Peyer's patch (tissue), 4 donors: Measurements from ENCODE around the gene DRD3.

Experiments
- CTCF ChIP-seq, 6 experiments: fragments of 450-650 bp in 4 of 6; fragments of 200-600 bp in 2 of 6; sonication (generic) in 1 of 6; IDR thresholded peaks; one replicate each; pipeline ENCODE4 v1.5.1; 2017 to 2019; ENCODE audit warnings: antibody characterized with exemption in 6 of 6, mild to moderate bottlenecking in 3 of 6, moderate library complexity in 1 of 6
- POLR2A ChIP-seq, 2 donors: fragments of 450-650 bp; IDR thresholded peaks; one replicate each; pipeline ENCODE4 v1.5.1; 2017; ENCODE audit warnings: antibody characterized with exemption in 2 of 2, mild to moderate bottlenecking in 2 of 2, moderate library complexity in 2 of 2

DNA sequence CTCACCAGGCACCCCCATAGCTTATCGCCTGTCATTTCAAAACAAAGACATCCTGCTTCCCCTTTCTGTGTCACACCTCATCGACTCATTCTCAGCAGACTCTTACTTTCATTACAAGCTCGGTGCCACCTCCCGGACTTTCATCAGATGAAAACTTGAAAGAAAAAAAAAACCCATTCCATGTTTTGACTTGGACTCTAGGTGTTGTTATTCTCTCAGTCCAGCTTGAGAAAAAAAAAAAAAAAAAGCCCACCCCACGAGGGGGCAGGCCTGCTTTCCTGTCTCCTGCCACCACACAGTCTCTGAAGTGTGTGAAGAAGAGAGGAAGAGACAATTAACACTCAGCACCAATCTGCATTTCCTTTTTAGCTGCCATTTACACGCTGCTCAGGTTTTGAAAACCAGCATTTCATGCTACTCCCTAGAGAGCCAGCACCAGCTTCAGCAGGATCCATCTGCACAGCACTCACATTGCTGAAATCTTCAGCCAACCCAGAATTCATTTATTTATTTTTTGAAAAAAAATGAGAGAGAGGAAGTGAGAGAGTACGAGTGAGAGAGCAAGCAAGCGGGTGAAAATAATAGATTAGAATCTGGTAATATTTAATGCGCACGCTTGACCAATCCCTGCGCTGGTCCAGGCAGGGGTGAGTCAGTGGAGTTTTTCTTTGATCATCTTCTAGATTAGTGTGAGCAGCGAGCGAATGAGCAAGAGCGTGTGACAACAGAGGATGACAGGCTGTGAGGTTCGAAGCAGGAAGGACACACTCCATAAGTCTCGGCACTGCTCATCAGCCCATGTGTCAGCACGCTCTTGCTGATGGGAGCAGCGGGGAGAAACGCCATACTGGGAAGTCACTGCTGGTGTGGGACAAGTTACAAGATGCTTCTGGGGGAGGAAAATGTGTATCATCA, 35.0 kb upstream of the DRD3 start:
- TF ChIP-seq CTCF (IDR thresholded peaks at IDR 0.05) (peak in 1 of 6 experiments; percentile 1), POLR2A (IDR thresholded peaks at IDR 0.05) (no peak)
